Left colon (tissue), 2 donors: ENCODE results near the gene PATL2. TPM values are rescaled to one million over a fixed set of nuclear protein-coding genes. Genes with fewer than 3 reads are reported as not detected.
"Not testable (repeated sequence)": the region's sequence is repeated elsewhere in the genome, so short reads cannot be mapped to it uniquely, and the experiment has no call there.

Source experiments
- ATAC-seq: fragments of 200-7000 bp; cut with Tn5 transposase; one replicate; pipeline ENCODE4 v1.9.1; 2020; ENCODE audit warnings: mild to moderate bottlenecking, moderate library complexity
- DNase-seq, 2 donors: peaks; one replicate each; pipeline ENCODE4 v3.0.0-alpha.2; 2020
- intact Hi-C, 2 donors: fragments of 100-400 bp; cut with DNase I in 1 of 2; cut with micrococcal nuclease in 1 of 2; formaldehyde crosslinking; loops; one replicate each; pipeline versions ENCODE4 v1.11.2 to v1.14.0; 2022; cut with DNase I, micrococcal nuclease
- long read RNA-seq: library from polyadenylated mRNA; unstranded; transcript quantifications from one replicate; pipeline ENCODE4 v2.0.0, GENCODE V29; 2021
- total RNA-seq, 2 donors: library from RNA; stranded (reverse); fragmentation: NEBNext Ultra II Directional; extraction: Animal tissue kit (Norgen Biotek cat#: 25700); gene quantifications; one replicate each; pipeline ENCODE4 v1.2.1, GENCODE V29; 2021
- donor health status: DM: no; HTN: no; CAD: no.
- donor health status: DM: yes; HTN: yes; CAD: no.

PATL2 gene
- total RNA-seq, result 1 to 10 TPM; 4.3 to 4.5 TPM
- long read RNA-seq, partial matches to known transcripts, result 0 of 3 reads
- long read RNA-seq, other reads (novel, unspliced or antisense), result 3 of 3 reads

DNA sequence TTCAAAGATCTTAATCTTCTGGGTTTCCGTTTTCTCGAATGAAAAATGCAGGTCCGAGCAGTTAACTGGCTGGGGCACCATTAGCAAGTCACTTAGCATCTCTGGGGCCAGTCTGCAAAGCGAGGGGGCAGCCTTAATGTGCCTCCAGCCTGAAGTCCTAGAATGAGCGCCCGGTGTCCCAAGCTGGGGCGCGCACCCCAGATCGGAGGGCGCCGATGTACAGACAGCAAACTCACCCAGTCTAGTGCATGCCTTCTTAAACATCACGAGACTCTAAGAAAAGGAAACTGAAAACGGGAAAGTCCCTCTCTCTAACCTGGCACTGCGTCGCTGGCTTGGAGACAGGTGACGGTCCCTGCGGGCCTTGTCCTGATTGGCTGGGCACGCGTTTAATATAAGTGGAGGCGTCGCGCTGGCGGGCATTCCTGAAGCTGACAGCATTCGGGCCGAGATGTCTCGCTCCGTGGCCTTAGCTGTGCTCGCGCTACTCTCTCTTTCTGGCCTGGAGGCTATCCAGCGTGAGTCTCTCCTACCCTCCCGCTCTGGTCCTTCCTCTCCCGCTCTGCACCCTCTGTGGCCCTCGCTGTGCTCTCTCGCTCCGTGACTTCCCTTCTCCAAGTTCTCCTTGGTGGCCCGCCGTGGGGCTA is at the start of gene PATL2, which contains the start of gene B2M:
PATL2 (minus strand) TSS at position 228 of the 647 bp plus-strand sequence. CDS start 34,833 bp downstream, outside the sequence.
B2M (plus strand) TSS at position 422 of the 647 bp plus-strand sequence; CDS start at position 452, 30 bp downstream.
- intact Hi-C loops, result no loop called here
- DNase-seq (peak; percentile 95 to 96), ATAC-seq (peak; percentile 79)

DNA sequence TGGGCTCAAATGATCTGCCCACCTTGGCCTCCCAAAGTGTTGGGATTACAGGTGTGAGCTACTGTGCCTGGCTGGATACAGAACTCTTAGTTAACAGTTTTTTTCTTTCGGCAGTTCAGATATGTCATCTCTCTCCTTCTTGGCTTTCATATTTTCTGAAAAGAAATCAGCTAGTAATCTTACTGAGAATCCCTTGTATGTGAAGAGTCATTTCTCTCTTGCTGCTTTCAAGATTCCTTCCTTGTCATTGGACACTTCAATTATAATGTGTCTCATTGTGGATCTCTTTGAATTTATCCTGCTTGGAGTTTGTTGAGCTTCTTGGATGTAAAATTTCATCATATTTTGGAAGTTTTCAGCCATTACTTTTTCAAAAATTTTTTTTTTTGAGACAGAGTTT is 42.2 kb upstream of the PATL2 start:
- no peak for ATAC-seq
- intact Hi-C loops, result no loop called here

DNA sequence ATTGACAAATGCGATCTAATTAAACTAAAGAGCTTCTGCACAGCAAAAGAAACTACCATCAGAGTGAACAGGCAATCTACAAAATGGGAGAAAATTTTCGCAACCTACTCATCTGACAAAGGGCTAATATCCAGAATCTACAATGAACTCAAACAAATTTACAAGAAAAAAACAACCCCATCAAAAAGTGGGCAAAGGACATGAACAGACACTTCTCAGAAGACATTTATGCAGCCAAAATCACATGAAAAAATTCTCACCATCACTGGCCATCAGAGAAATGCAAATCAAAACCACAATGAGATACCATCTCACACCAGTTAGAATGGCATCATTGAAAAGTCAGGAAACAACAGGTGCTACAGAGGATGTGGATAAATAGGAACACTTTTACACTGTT is 32.3 kb upstream of the PATL2 start:
- DNase-seq, ATAC-seq, intact Hi-C loops: not testable (repeated sequence)

More for the DNA sequence above, 42.2 kb upstream of the PATL2 start:
- DNase-seq, result no peak

DNA sequence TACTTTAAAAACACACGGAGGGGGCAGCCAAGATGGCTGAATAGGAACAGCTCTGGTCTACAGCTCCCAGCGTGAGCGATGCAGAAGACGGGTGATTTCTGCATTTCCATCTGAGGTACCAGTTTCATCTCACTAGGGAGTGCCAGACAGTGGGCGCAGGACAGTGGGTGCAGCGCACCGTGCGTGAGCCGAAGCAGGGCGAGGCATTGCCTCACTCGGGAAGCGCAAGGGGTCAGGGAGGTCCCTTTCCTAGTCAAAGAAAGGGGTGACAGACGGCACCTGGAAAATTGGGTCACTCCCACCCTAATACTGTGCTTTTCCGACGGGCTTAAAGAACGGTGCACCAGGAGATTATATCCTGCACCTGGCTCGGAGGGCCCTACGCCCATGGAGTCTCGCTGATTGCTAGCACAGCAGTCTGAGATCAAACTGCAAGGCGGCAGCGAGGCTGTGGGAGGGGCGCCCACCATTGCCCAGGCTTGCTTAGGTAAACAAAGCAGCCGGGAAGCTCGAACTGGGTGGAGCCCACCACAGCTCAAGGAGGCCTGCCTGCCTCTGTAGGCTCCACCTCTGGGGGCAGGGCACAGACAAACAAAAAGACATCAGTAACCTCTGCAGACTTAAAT is 28.2 kb upstream of the PATL2 start:
- not testable (repeated sequence) for ATAC-seq, DNase-seq
- intact Hi-C loops, result loop anchor here (5.0 to 10.0 kb wide), 2 partner anchors 77 to 155 kb away; partner anchors contain the start of gene SPG11 (in 2 of the 2)

DNA sequence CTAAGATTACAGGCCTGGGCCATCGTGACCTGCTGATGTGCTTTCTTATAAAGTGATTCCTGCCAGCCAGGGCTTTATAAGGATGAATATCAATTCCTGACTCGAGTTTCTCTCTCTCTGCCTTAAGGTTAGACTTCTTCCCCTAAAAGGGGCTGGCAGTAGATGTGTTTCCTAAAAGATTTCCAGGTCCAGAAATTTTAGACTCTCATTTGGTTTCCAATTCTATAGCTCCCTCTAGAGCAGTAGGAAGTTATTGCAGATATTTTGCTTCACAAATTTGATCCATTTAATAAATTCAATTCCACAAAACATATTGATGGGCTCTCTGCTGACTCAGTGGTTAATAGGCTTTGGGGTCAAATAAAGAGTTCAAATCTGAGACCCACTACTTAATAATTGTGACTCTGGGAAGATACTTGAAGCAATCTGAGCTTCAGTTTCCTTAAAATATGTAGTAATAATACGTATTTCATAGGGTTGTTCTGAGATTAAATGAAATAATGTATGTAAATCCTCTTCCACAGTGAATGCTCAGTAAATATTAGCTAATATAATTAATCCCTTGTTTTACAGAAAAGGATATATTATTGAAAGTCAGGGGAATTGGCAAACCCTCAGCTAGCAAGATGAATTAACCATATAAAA is 27.3 kb upstream of the PATL2 start:
- intact Hi-C loops, result loop anchor here (5.0 to 10.0 kb wide), 2 partner anchors 76 to 154 kb away; partner anchors contain the start of gene SPG11 (in 2 of the 2)
- ATAC-seq (peak; percentile 63), DNase-seq (no peak)

GRCh38 chr15:44736181-44736765 is 25.1 kb upstream of the PATL2 start, which contains the start of gene TRIM69:
Gene TRIM69 (plus strand): TSS chr15:44736528. CDS start chr15:44736705, 177 bp downstream.
- intact Hi-C loops, result loop anchor here (5.0 to 10.0 kb wide), 2 partner anchors 74 to 151 kb away; partner anchors contain the start of gene SPG11 (in 2 of the 2)
- no peak for DNase-seq
- ATAC-seq, result no peak

- intact Hi-C loops, result loop anchor here (5.0 to 10.0 kb wide), 2 partner anchors 73 to 151 kb away; partner anchors contain the start of gene SPG11 (in 2 of the 2)
- ATAC-seq (no peak), DNase-seq (peak in 1 of 2 donors; percentile 27)
These were observed 24.5 kb upstream of the PATL2 start for GRCh38 chr15:44735482-44736180.

DNA sequence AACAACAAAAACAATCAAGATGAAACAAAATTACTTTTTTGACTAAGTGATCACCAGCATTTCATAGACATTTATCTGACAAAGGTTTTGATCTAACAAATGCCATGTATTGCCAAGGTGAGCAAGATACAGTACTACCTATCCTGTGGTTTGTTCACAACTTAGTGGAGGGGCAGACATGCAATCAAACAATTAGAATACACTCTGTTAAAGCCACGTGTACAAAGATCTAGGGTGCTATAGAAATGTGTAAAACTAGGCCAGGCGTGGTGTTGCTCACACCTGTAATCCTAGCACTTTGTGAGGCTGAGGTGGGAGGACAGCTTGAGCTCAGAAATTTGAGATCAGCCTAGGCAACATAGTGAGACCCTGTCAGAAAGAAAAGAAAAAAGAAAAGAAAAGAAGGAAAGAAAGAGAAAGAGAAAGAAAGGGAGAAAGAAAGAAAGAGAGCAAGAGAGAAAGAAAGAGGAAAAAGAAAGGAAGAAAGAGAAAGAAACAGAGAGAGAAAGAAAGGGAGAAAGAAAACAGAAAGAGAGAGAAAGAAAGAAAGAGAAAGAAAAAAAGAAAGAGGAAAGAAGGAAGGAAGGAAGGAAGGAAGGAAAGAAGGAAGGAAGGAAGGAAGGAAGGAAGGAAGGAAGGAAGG is 23.8 kb upstream of the PATL2 start:
- ATAC-seq, result no peak
- no peak for DNase-seq
- intact Hi-C loops, result loop anchor here (5.0 to 10.0 kb wide), 2 partner anchors 73 to 150 kb away; partner anchors contain the start of gene SPG11 (in 2 of the 2)

DNA sequence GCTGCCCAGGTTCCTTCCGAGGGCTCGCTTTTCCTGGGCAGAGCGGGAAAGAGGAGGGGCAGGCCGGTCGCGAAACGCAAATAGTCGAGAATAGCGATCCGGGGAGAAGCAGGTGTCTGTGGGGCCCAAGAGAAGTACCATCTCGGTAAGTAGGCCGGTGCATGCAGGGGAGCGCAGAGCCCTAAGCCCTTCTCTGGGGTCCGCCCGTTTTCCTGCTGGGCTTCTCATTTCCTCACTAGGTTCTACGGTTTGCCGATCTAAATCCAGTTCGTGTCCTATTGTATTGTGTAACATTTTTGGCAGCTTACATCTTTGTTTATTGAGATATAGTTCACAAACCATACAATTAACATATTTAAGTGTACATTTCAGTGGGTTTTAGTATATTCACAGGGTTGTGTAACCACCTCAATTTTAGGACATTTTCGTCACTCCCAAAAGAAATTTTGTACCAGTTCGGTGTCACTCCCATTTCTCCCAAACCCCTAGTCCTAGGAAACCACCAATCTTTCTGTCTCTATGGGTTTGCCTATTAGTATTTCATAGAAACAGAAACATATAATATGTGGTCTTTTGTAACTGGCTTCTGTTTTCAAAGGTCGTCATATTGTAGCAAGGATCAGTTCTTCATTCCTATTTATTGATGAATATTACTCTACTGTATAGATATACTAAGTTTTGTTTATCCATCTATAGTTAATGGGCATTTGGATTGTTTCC is 18.4 kb upstream of the PATL2 start:
- DNase-seq (peak in 1 of 2 donors; percentile 65), ATAC-seq (peak; percentile 34)
- intact Hi-C loops, result loop anchor here in 1 of 2 donors (10.0 kb wide), 1 partner anchor 145 kb away; no protein-coding TSS in a partner anchor

GRCh38 chr15:44728576-44729407 is 17.7 kb upstream of the PATL2 start:
- ATAC-seq (peak; percentile 90), DNase-seq (peak; percentile 94 to 98)
- intact Hi-C loops, result no loop called here

DNA sequence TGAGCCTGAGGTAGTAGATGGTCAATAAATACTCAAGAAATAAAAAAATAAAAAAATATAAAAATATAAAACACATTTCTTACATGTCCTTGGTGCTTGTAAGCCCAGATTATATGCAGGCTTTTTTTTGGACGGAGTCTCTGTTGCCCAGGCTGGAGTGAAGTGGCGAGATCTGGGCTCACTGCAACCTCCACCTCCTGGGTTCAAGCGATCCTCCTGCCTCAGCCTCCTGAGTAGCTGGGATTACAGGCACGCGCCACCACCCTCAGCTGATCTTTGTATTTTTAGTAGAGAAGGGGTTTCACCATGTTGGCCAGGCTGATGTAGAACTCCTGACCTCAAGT is 17.1 kb upstream of the PATL2 start:
- intact Hi-C loops, DNase-seq, ATAC-seq: not testable (repeated sequence)

- intact Hi-C loops, result no loop called here
- ATAC-seq, result no peak
- no peak for DNase-seq
These were observed 16.5 kb upstream of the PATL2 start for GRCh38 chr15:44727485-44728231.

DNA sequence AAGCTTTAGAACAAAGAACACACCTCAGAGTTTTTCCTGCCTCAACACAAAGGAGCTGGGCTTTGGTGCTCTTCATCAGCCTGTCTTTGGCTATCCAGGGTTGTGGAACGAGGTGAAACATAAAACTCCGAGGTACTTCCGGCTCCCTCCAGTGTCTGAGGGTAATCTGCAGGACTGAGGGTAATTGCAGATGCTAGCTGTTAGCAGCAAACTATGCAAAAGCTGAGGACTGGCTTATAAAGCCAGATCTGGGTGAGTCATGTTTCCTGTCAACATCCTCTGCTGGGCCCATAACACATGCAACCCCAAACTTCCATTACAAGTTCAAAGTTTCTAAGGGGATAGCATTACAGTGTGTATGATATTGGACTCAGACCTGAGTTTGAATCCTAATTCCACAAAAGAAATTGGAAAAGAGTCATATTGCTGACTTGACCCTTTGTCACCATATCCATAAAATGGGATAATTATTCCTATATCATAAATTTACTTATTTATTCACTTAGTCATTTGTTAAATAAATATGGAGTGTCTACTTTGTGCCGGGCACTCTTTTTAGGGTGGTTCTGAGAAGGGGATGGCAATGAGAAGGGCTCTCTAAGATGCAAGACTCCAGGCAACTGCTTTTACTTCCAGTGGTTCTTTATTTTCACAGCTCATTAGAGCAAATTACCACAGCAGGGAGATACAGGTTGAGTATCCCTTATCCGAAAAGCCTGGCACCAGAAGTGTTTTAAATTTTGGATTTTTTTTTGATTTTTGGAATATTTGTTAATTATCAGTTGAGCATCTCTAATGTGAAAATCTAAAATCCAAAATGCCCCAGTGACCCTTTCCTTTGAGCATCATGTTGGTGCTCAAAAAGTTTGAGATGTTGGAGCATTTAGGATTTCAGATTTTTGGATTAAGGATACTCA is 15.7 kb upstream of the PATL2 start:
- intact Hi-C loops, result no loop called here
- ATAC-seq, result peak; percentile 39
- peak; percentile 53 to 76 for DNase-seq

GRCh38 chr15:44726136-44726535 is 15.0 kb upstream of the PATL2 start:
- DNase-seq (peak in 1 of 2 donors; percentile 9), ATAC-seq (no peak)
- intact Hi-C loops, result no loop called here
